ENCODE data around the gene ADPRS.

DNA sequence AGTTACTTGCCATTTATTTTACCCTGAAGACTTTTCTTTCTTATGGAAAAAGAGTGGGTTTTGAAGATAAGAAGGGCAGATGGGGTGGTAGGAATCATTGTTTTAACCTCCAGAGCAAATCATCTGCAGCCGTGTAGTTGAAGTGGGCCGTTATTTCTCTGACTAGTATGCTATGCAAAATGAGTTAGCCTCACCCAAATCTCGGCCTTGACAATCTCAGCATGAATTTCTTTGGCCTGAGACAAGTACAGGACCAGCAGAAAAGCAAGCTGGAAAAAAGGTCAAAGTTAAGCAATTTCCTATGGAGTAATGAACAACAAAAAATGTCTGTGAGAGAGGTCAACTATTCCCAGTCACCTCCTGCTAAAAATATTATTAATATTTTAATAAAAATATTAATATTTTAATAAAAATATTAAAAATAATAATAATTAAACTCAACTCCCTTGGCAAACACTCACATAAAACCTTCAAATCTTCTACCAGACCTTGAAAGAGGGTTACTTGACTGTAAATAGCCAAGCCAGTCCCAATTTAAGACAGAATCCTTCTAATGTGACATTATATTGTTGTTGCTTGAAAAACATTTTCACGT is 11.6 kb upstream of the ADPRS start:
- no peak for TF ChIP-seq CTCF (conservative IDR thresholded peaks at IDR 0.05; ENCODE audit: low read depth in 2 of 2)
- TF ChIP-seq ETS1 (IDR thresholded peaks at IDR 0.05) = no peak
- TF ChIP-seq, protein P1, sequence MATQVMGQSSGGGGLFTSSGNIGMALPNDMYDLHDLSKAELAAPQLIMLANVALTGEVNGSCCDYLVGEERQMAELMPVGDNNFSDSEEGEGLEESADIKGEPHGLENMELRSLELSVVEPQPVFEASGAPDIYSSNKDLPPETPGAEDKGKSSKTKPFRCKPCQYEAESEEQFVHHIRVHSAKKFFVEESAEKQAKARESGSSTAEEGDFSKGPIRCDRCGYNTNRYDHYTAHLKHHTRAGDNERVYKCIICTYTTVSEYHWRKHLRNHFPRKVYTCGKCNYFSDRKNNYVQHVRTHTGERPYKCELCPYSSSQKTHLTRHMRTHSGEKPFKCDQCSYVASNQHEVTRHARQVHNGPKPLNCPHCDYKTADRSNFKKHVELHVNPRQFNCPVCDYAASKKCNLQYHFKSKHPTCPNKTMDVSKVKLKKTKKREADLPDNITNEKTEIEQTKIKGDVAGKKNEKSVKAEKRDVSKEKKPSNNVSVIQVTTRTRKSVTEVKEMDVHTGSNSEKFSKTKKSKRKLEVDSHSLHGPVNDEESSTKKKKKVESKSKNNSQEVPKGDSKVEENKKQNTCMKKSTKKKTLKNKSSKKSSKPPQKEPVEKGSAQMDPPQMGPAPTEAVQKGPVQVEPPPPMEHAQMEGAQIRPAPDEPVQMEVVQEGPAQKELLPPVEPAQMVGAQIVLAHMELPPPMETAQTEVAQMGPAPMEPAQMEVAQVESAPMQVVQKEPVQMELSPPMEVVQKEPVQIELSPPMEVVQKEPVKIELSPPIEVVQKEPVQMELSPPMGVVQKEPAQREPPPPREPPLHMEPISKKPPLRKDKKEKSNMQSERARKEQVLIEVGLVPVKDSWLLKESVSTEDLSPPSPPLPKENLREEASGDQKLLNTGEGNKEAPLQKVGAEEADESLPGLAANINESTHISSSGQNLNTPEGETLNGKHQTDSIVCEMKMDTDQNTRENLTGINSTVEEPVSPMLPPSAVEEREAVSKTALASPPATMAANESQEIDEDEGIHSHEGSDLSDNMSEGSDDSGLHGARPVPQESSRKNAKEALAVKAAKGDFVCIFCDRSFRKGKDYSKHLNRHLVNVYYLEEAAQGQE (IDR thresholded peaks at IDR 0.05; ENCODE audit: unreplicated experiment) = no peak
- TF ChIP-seq POLR2AphosphoS5 (IDR thresholded peaks at IDR 0.05; ENCODE audit: low read depth) = no peak
- no peak for TF ChIP-seq EZH2 (IDR thresholded peaks at IDR 0.05; ENCODE audit: low read depth, unreplicated experiment)
- TF ChIP-seq EZH2phosphoT487 (IDR thresholded peaks at IDR 0.05; ENCODE audit: unreplicated experiment) = no peak
- TF ChIP-seq CREB1 (CRISPR knock-in tag; IDR thresholded peaks at IDR 0.05; ENCODE audit: low read depth) = no peak
- no peak for TF ChIP-seq ZNF462 (CRISPR knock-in tag; IDR thresholded peaks at IDR 0.05)
- no peak for TF ChIP-seq STAT1 (IDR thresholded peaks at IDR 0.05; ENCODE audit: unreplicated experiment)
- TF ChIP-seq ZNF114 (CRISPR knock-in tag; IDR thresholded peaks at IDR 0.05) = no peak

Data from GM23338 (cell line).